GM12878 (cell line): ENCODE measurements around the gene PGAM2. TPM values are rescaled to one million over a fixed set of nuclear protein-coding genes. Genes with fewer than 3 reads are reported as not detected.
A peak's percentile ranks its signal among the peaks of the same experiment; 100 is the strongest.

Experiments used
- ATAC-seq: fragments of 200-7000 bp; cut with Tn5 transposase; 3 replicates; pipeline ENCODE4 v1.9.1; 2020; ENCODE audit warnings: mild to moderate bottlenecking, moderate library complexity
- BruUV-seq: library from RNA; stranded (reverse); fragments of 400-500 nt; replicated peaks from 2 replicates; lab custom pipeline; 2021; lab: Mats Ljungman, UMichigan
- CTCF ChIA-PET: fragments of 300-600 bp; sonication (Branson Sonifier 250); formaldehyde crosslinking; extraction: SDS; loops from one replicate; lab custom pipeline; 2021; ENCODE audit warnings: inconsistent platforms; lab: Yijun Ruan, JAX
- POLR2A ChIA-PET: fragments of 350-600 bp; formaldehyde crosslinking; extraction: SDS; loops from one replicate; lab custom pipeline; 2021; ENCODE audit warnings: inconsistent platforms; lab: Charles Lee
- RAD21 ChIA-PET: fragments of 300-600 bp; sonication (Branson Sonifier 250); formaldehyde crosslinking; loops from one replicate; lab custom pipeline; 2023; ENCODE audit warnings: antibody characterized with exemption; ENCODE audit not compliant: unreplicated experiment; lab: Charles Lee
- SMC1A ChIA-PET: fragments of 300-600 bp; sonication (Branson Sonifier 250); formaldehyde crosslinking; loops from one replicate; lab custom pipeline; 2023; ENCODE audit not compliant: unreplicated experiment, uncharacterized antibody; lab: Charles Lee
- DNase-seq: peaks from one replicate; pipeline ENCODE4 v3.0.0-alpha.2; 2011; ENCODE audit warnings: low read depth, low spot score
- FAIRE-seq: peaks from 3 replicates; lab custom pipeline; 2011; peaks lifted over from hg19 to GRCh38; lab: Jason Lieb, UNC
- H2AFZ ChIP-seq: 2 replicates; pipeline ENCODE4 v1.6.0; 2011; ENCODE audit warnings: low read depth, low read length, control low read depth; ENCODE audit not compliant: control insufficient read depth
- H3K27ac ChIP-seq: 2 replicates; pipeline ENCODE4 v1.5.1; 2011; ENCODE audit warnings: control low read depth; ENCODE audit not compliant: control insufficient read depth, insufficient read depth
- H3K27me3 ChIP-seq, 2 experiments: replicated peaks in 1 of 2; 2 replicates each; pipeline versions ENCODE4 v1.6.0 to v1.6.1; 2011; ENCODE audit warnings: low read length in 1 of 2; ENCODE audit not compliant: control insufficient read depth in 2 of 2, insufficient read depth in 2 of 2
- H3K36me3 ChIP-seq, 2 experiments: 2 replicates each; pipeline ENCODE4 v1.5.1; 2011; ENCODE audit warnings: low read length in 1 of 2; ENCODE audit not compliant: control insufficient read depth in 2 of 2, insufficient read depth in 2 of 2
- H3K4me1 ChIP-seq: 2 replicates; pipeline ENCODE4 v1.6.1; 2011; ENCODE audit warnings: mild to moderate bottlenecking, low read length, moderate library complexity, mixed read lengths; ENCODE audit not compliant: control insufficient read depth, insufficient read depth
- H3K4me2 ChIP-seq: 2 replicates; pipeline ENCODE4 v1.6.0; 2011; ENCODE audit warnings: control low read depth; ENCODE audit not compliant: control insufficient read depth, insufficient read depth
- H3K4me3 ChIP-seq: fragments of 200-600 bp; sonication (generic); 2 replicates; pipeline ENCODE4 v1.5.1; 2016
- H3K79me2 ChIP-seq: 2 replicates; pipeline ENCODE4 v1.6.0; 2011; ENCODE audit warnings: low read length; ENCODE audit not compliant: control insufficient read depth, insufficient read depth
- H3K9ac ChIP-seq: 2 replicates; pipeline ENCODE4 v1.8.0; 2011; ENCODE audit warnings: low read length, control low read depth, mixed read lengths; ENCODE audit not compliant: control insufficient read depth, insufficient read depth
- H3K9me3 ChIP-seq: replicated peaks from 3 replicates; pipeline ENCODE4 v1.5.1; 2011; ENCODE audit warnings: mild to moderate bottlenecking, low read length; ENCODE audit not compliant: control insufficient read depth, insufficient read depth
- H4K20me1 ChIP-seq: 2 replicates; pipeline ENCODE4 v1.6.0; 2011; ENCODE audit not compliant: control insufficient read depth, insufficient read depth
- EP300 ChIP-seq, 2 experiments: fragments of 150-350 bp in 1 of 2; IDR thresholded peaks; 2 replicates each; pipeline ENCODE4 v1.6.1; 2011 to 2012; ENCODE audit warnings: low read depth in 2 of 2, low read length in 2 of 2, borderline replicate concordance in 1 of 2, improper control_type of control experiment in 1 of 2, inconsistent platforms in 1 of 2; ENCODE audit not compliant: control insufficient read depth in 1 of 2
- FOXK2 ChIP-seq: fragments of 450-650 bp; IDR thresholded peaks from 2 replicates; pipeline ENCODE4 v1.6.1; 2017; ENCODE audit warnings: mild to moderate bottlenecking, moderate library complexity
- JUND ChIP-seq: IDR thresholded peaks from 2 replicates; pipeline ENCODE4 v1.6.1; 2012; ENCODE audit warnings: low read depth, mild to moderate bottlenecking, low read length, improper control_type of control experiment, moderate library complexity
- KLF5 ChIP-seq: fragments of 450-650 bp; IDR thresholded peaks from 2 replicates; pipeline ENCODE4 v1.6.1; 2014; ENCODE audit warnings: mild to moderate bottlenecking; ENCODE audit not compliant: partially characterized antibody
- POU2F2 ChIP-seq: IDR thresholded peaks from 3 replicates; pipeline ENCODE4 v1.6.1; 2011; ENCODE audit warnings: low read depth, mild to moderate bottlenecking, low read length, borderline replicate concordance
- RB1 ChIP-seq: fragments of 450-650 bp; formaldehyde crosslinking; IDR thresholded peaks from 2 replicates; pipeline ENCODE4 v1.6.1; 2017; ENCODE audit warnings: mild to moderate bottlenecking, borderline replicate concordance
- SIN3A ChIP-seq: IDR thresholded peaks from 2 replicates; pipeline ENCODE4 v1.6.1; 2012; ENCODE audit warnings: low read depth, low read length, improper control_type of control experiment
- SMAD1 ChIP-seq: fragments of 450-650 bp; IDR thresholded peaks from 2 replicates; pipeline ENCODE4 v1.6.1; 2018; ENCODE audit warnings: mild to moderate bottlenecking, low read depth; ENCODE audit not compliant: partially characterized antibody
- SMARCA5 ChIP-seq: fragments of 450-650 bp; IDR thresholded peaks from 2 replicates; pipeline ENCODE4 v1.6.1; 2017; ENCODE audit warnings: mild to moderate bottlenecking
- SP1 ChIP-seq: IDR thresholded peaks from one replicate; pipeline ENCODE4 v1.6.1; 2011; ENCODE audit warnings: low read depth, low read length
- TBL1XR1 ChIP-seq: IDR thresholded peaks from 2 replicates; pipeline ENCODE4 v1.6.1; 2012; ENCODE audit warnings: low read depth, low read length, improper control_type of control experiment
- ZNF24 ChIP-seq: fragments of 450-650 bp; IDR thresholded peaks from 2 replicates; pipeline ENCODE4 v1.6.1; 2017; ENCODE audit warnings: antibody characterized with exemption, mild to moderate bottlenecking
- WGBS: methylation state at CpG from one replicate; pipeline ENCODE4 v1.1.6; 2016; ENCODE audit warnings: low lambda C conversion rate; ENCODE audit not compliant: insufficient replicate concordance, insufficient coverage; ENCODE audit errors: missing lambda C conversion rate; 5-methylcytosine and 5-hydroxymethylcytosine counted together
- in situ Hi-C: fragments of 300-500 bp; cut with MboI; formaldehyde crosslinking; loops from 9 replicates; pipeline ENCODE4 v1.14.3; 2018; ENCODE audit warnings: mixed read lengths
- intact Hi-C: fragments of 100-400 bp; cut with micrococcal nuclease; formaldehyde crosslinking; loops from one replicate; pipeline ENCODE4 v1.14.2; 2022; ENCODE audit not compliant: unreplicated experiment
- polyA plus RNA-seq, 11 experiments: library from polyadenylated mRNA; depleted of rRNA in 4 of 11; unstranded in 6 of 11; stranded (reverse) in 5 of 11; fragments of >200 nt; fragmentation: Nextera tagmentation in 4 of 11; fragmentation: Illumina TruSeq in 1 of 11; extraction: Ambion mirVana in 4 of 11; extraction: Trizol in 1 of 11; gene quantifications; 1 replicate in 1 of 11; 2 replicates in 10 of 11; pipeline versions ENCODE4 v1.2.1 to v1.2.3, GENCODE V29; 2011 to 2016; ENCODE audit warnings: inconsistent platforms in 2 of 11, missing spikeins in 2 of 11, low read depth in 1 of 11
- total RNA-seq, 4 experiments: library from RNA; depleted of rRNA in 3 of 4; stranded (reverse); fragments of >200 nt in 3 of 4; fragmentation: Illumina TruSeq in 1 of 4; extraction: Trizol in 1 of 4; gene quantifications; 2 replicates each; pipeline versions ENCODE4 v1.2.1 to v1.2.3, GENCODE V29; 2013 to 2021

The PGAM2 gene
- total and polyA plus RNA-seq, 10 of the 15 experiments (the other 5 are each of a cell fraction or from before 2014, with no cell fraction given), result not detected

- H3K27ac ChIP-seq, result no peak overlapping the region
- no peaks in the 10 kb centered on the region for H4K20me1 ChIP-seq
- H3K4me1 ChIP-seq, result peaks cover 18% of the 10 kb centered on the region
- TF ChIP-seq POU2F2 (no peak), SMAD1 (no peak), ZNF24 (no peak), SMARCA5 (no peak), TBL1XR1 (no peak), JUND (no peak), FOXK2 (no peak), SP1 (no peak), EP300 (IDR thresholded peaks at IDR 0.05; ENCODE audit: borderline replicate concordance in 1 of 2, control insufficient read depth in 1 of 2, low read depth in 2 of 2, low read length in 2 of 2) (no peak), KLF5 (no peak), RB1 (no peak), SIN3A (no peak)
- SMC1A ChIA-PET, result interaction anchor here (1.1 kb wide), 1 partner anchor 17 kb away, joined by 3 read pairs; no protein-coding TSS in a partner anchor
- H2AFZ ChIP-seq, result no peak overlapping the region
- H3K4me2 ChIP-seq, result peak overlapping the region; percentile 7
- H3K27me3 ChIP-seq, result no peaks in the 10 kb centered on the region
- CTCF ChIA-PET, result interaction anchor here (0.9 to 1.1 kb wide), 2 partner anchors 14 to 456 kb away, joined by 3 read pairs; no protein-coding TSS in a partner anchor
- BruUV-seq, result no TSS peak
- in situ Hi-C loops, result no loop called here
- no peak overlapping the region for H3K9ac ChIP-seq
- intact Hi-C loops, result no loop called here
- no peak overlapping the region for H3K4me3 ChIP-seq
- RAD21 ChIA-PET, result interaction anchor here (0.8 to 1.5 kb wide), 2 partner anchors 19 to 180 kb away, joined by 3 read pairs; no protein-coding TSS in a partner anchor
- H3K79me2 ChIP-seq, result peaks cover 22% of the 10 kb centered on the region
- ATAC-seq, result no peak
- no peaks in the 10 kb centered on the region for H3K9me3 ChIP-seq
- FAIRE-seq, result no peak
- no peak for DNase-seq
- WGBS, result 37% methylated on average over 8 of the region's 8 CpGs
- peaks cover 18 to 38% of the 10 kb centered on the region in 2 experiments for H3K36me3 ChIP-seq
- POLR2A ChIA-PET, result no interaction called here
These were observed 13.2 kb upstream of the PGAM2 start for GRCh38 chr7:44078521-44078920.
